ENCODE results near the gene EDDM13.
"Not testable (repeated sequence)": the region's sequence is repeated elsewhere in the genome, so short reads cannot be mapped to it uniquely, and the experiment has no call there.

Gene EDDM13

GRCh38 chr19:56291867-56292266 is 19.3 kb downstream of the EDDM13 start:
- H3K27me3 ChIP-seq (replicated peaks; ENCODE audit: control insufficient read depth, insufficient read depth, low read length, poor library complexity, severe bottlenecking), result no peaks in the 10 kb centered on the region
- H3K36me3 ChIP-seq (ENCODE audit: control insufficient read depth, insufficient read depth, low read length), result peaks cover 3% of the 10 kb centered on the region
- H3K9me3 ChIP-seq (ENCODE audit: control insufficient read depth, low read length), result no peaks in the 10 kb centered on the region
- H3K4me3 ChIP-seq (ENCODE audit: insufficient read depth, low read depth, low read length, poor library complexity, severe bottlenecking), result no peak overlapping the region
- no peak overlapping the region for H3K27ac ChIP-seq (ENCODE audit: insufficient read depth, low read length, poor library complexity, severe bottlenecking)
- no peaks in the 10 kb centered on the region for H3K4me1 ChIP-seq (ENCODE audit: control insufficient read depth, insufficient read depth, low read length, poor library complexity, severe bottlenecking)
- no peak for DNase-seq

- Histone ChIP-seq H3K27me3 (replicated peaks; ENCODE audit: control insufficient read depth, insufficient read depth, low read length, poor library complexity, severe bottlenecking) (no peaks in the 10 kb centered on the region), H3K36me3 (ENCODE audit: control insufficient read depth, insufficient read depth, low read length) (peaks cover 3% of the 10 kb centered on the region), H3K4me1 (ENCODE audit: control insufficient read depth, insufficient read depth, low read length, poor library complexity, severe bottlenecking) (no peaks in the 10 kb centered on the region), H3K9me3 (ENCODE audit: control insufficient read depth, low read length) (no peaks in the 10 kb centered on the region), H3K27ac (ENCODE audit: insufficient read depth, low read length, poor library complexity, severe bottlenecking) (no peak overlapping the region), H3K4me3 (ENCODE audit: insufficient read depth, low read depth, low read length, poor library complexity, severe bottlenecking) (no peak overlapping the region)
- no peak for DNase-seq
These were observed 22.0 kb downstream of the EDDM13 start for GRCh38 chr19:56294549-56294948.

GRCh38 chr19:56295531-56296455 is 23.2 kb downstream of the EDDM13 start:
- no peak for DNase-seq
- no peaks in the 10 kb centered on the region for H3K27me3 ChIP-seq (replicated peaks; ENCODE audit: control insufficient read depth, insufficient read depth, low read length, poor library complexity, severe bottlenecking)
- no peaks in the 10 kb centered on the region for H3K4me1 ChIP-seq (ENCODE audit: control insufficient read depth, insufficient read depth, low read length, poor library complexity, severe bottlenecking)
- H3K27ac ChIP-seq (ENCODE audit: insufficient read depth, low read length, poor library complexity, severe bottlenecking), result no peak overlapping the region
- peaks cover 3% of the 10 kb centered on the region for H3K36me3 ChIP-seq (ENCODE audit: control insufficient read depth, insufficient read depth, low read length)
- no peak overlapping the region for H3K4me3 ChIP-seq (ENCODE audit: insufficient read depth, low read depth, low read length, poor library complexity, severe bottlenecking)
- no peaks in the 10 kb centered on the region for H3K9me3 ChIP-seq (ENCODE audit: control insufficient read depth, low read length)

- Histone ChIP-seq H3K27me3 (replicated peaks; ENCODE audit: control insufficient read depth, insufficient read depth, low read length, poor library complexity, severe bottlenecking) (no peaks in the 10 kb centered on the region), H3K4me3 (ENCODE audit: insufficient read depth, low read depth, low read length, poor library complexity, severe bottlenecking) (no peak overlapping the region), H3K27ac (ENCODE audit: insufficient read depth, low read length, poor library complexity, severe bottlenecking) (no peak overlapping the region), H3K9me3 (ENCODE audit: control insufficient read depth, low read length) (no peaks in the 10 kb centered on the region), H3K36me3 (ENCODE audit: control insufficient read depth, insufficient read depth, low read length) (peaks cover 3% of the 10 kb centered on the region), H3K4me1 (ENCODE audit: control insufficient read depth, insufficient read depth, low read length, poor library complexity, severe bottlenecking) (peaks cover 6% of the 10 kb centered on the region)
- no peak for DNase-seq
These were observed 24.5 kb downstream of the EDDM13 start for GRCh38 chr19:56297010-56297409.

- Histone ChIP-seq H3K27me3 (replicated peaks; ENCODE audit: control insufficient read depth, insufficient read depth, low read length, poor library complexity, severe bottlenecking) (no peaks in the 10 kb centered on the region), H3K9me3 (ENCODE audit: control insufficient read depth, low read length) (no peaks in the 10 kb centered on the region), H3K4me3 (ENCODE audit: insufficient read depth, low read depth, low read length, poor library complexity, severe bottlenecking) (no peak overlapping the region), H3K4me1 (ENCODE audit: control insufficient read depth, insufficient read depth, low read length, poor library complexity, severe bottlenecking) (peaks cover 14% of the 10 kb centered on the region), H3K27ac (ENCODE audit: insufficient read depth, low read length, poor library complexity, severe bottlenecking) (no peak overlapping the region), H3K36me3 (ENCODE audit: control insufficient read depth, insufficient read depth, low read length) (peaks cover 7% of the 10 kb centered on the region)
- DNase-seq, result no peak
These were observed 27.1 kb downstream of the EDDM13 start for GRCh38 chr19:56299688-56300087.

- no peak for DNase-seq
- H3K9me3 ChIP-seq (ENCODE audit: control insufficient read depth, low read length), result no peaks in the 10 kb centered on the region
- H3K36me3 ChIP-seq (ENCODE audit: control insufficient read depth, insufficient read depth, low read length), result peaks cover 4% of the 10 kb centered on the region
- no peak overlapping the region for H3K4me3 ChIP-seq (ENCODE audit: insufficient read depth, low read depth, low read length, poor library complexity, severe bottlenecking)
- peaks cover 14% of the 10 kb centered on the region for H3K4me1 ChIP-seq (ENCODE audit: control insufficient read depth, insufficient read depth, low read length, poor library complexity, severe bottlenecking)
- H3K27me3 ChIP-seq (replicated peaks; ENCODE audit: control insufficient read depth, insufficient read depth, low read length, poor library complexity, severe bottlenecking), result no peaks in the 10 kb centered on the region
- no peak overlapping the region for H3K27ac ChIP-seq (ENCODE audit: insufficient read depth, low read length, poor library complexity, severe bottlenecking)
These were observed 28.6 kb downstream of the EDDM13 start for GRCh38 chr19:56301155-56301554.

- Histone ChIP-seq H3K27me3 (replicated peaks; ENCODE audit: control insufficient read depth, insufficient read depth, low read length, poor library complexity, severe bottlenecking) (no peaks in the 10 kb centered on the region), H3K4me1 (ENCODE audit: control insufficient read depth, insufficient read depth, low read length, poor library complexity, severe bottlenecking) (peaks cover 14% of the 10 kb centered on the region), H3K36me3 (ENCODE audit: control insufficient read depth, insufficient read depth, low read length) (peaks cover 4% of the 10 kb centered on the region), H3K4me3 (ENCODE audit: insufficient read depth, low read depth, low read length, poor library complexity, severe bottlenecking) (no peak overlapping the region), H3K27ac (ENCODE audit: insufficient read depth, low read length, poor library complexity, severe bottlenecking) (no peak overlapping the region), H3K9me3 (ENCODE audit: control insufficient read depth, low read length) (no peaks in the 10 kb centered on the region)
- DNase-seq, result no peak
These were observed 29.5 kb downstream of the EDDM13 start for GRCh38 chr19:56301886-56302620.

- H3K4me3 ChIP-seq (ENCODE audit: insufficient read depth, low read depth, low read length, poor library complexity, severe bottlenecking), result no peak overlapping the region
- H3K36me3 ChIP-seq (ENCODE audit: control insufficient read depth, insufficient read depth, low read length), result peaks cover 4% of the 10 kb centered on the region
- H3K27ac ChIP-seq (ENCODE audit: insufficient read depth, low read length, poor library complexity, severe bottlenecking), result no peak overlapping the region
- no peaks in the 10 kb centered on the region for H3K27me3 ChIP-seq (replicated peaks; ENCODE audit: control insufficient read depth, insufficient read depth, low read length, poor library complexity, severe bottlenecking)
- no peak for DNase-seq
- peaks cover 14% of the 10 kb centered on the region for H3K4me1 ChIP-seq (ENCODE audit: control insufficient read depth, insufficient read depth, low read length, poor library complexity, severe bottlenecking)
- H3K9me3 ChIP-seq (ENCODE audit: control insufficient read depth, low read length), result no peaks in the 10 kb centered on the region
These were observed 31.7 kb downstream of the EDDM13 start for GRCh38 chr19:56304243-56304642.

GRCh38 chr19:56306016-56306415 is 33.5 kb downstream of the EDDM13 start:
- no peak for DNase-seq
- H3K27ac ChIP-seq (ENCODE audit: insufficient read depth, low read length, poor library complexity, severe bottlenecking), result no peak overlapping the region
- no peak overlapping the region for H3K4me3 ChIP-seq (ENCODE audit: insufficient read depth, low read depth, low read length, poor library complexity, severe bottlenecking)
- peaks cover 4% of the 10 kb centered on the region for H3K36me3 ChIP-seq (ENCODE audit: control insufficient read depth, insufficient read depth, low read length)
- no peaks in the 10 kb centered on the region for H3K27me3 ChIP-seq (replicated peaks; ENCODE audit: control insufficient read depth, insufficient read depth, low read length, poor library complexity, severe bottlenecking)
- H3K4me1 ChIP-seq (ENCODE audit: control insufficient read depth, insufficient read depth, low read length, poor library complexity, severe bottlenecking), result peaks cover 14% of the 10 kb centered on the region
- H3K9me3 ChIP-seq (ENCODE audit: control insufficient read depth, low read length), result no peaks in the 10 kb centered on the region

GRCh38 chr19:56307062-56307461 is 34.5 kb downstream of the EDDM13 start:
- not testable (repeated sequence) for H3K36me3 ChIP-seq (ENCODE audit: control insufficient read depth, insufficient read depth, low read length); DNase-seq; H3K27me3 ChIP-seq (replicated peaks; ENCODE audit: control insufficient read depth, insufficient read depth, low read length, poor library complexity, severe bottlenecking); H3K4me3 ChIP-seq (ENCODE audit: insufficient read depth, low read depth, low read length, poor library complexity, severe bottlenecking); H3K27ac ChIP-seq (ENCODE audit: insufficient read depth, low read length, poor library complexity, severe bottlenecking); H3K9me3 ChIP-seq (ENCODE audit: control insufficient read depth, low read length); H3K4me1 ChIP-seq (ENCODE audit: control insufficient read depth, insufficient read depth, low read length, poor library complexity, severe bottlenecking)
